ENCODE data around the gene RO60. TPM values are rescaled to one million over a fixed set of nuclear protein-coding genes. Genes with fewer than 3 reads are reported as not detected.

Gene RO60
- total RNA-seq, 1 donor from 2014 or later, result 79.8 TPM

DNA sequence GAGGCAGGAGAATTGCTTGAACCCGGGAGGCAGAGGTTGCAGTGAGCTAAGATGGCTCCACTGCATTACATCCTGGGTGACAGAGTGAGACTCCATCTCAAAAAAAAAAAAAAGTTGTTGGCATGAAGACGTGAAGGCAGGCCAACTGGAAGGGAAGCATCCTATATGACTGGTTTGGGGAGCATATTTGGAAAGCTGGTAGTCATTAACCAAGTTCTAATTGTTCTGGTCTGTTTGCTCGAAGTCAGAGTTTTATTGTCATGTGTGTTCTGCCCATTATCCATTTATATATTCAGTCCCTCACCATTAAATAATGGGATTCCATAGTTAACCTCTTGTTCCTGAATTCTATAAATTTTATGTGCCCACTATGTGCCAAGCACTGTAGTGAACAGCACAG is 49.1 kb downstream of the RO60 start:
- no peaks in the 10 kb centered on the region for H3K27me3 ChIP-seq
- H3K27ac ChIP-seq, result no peak overlapping the region
- intact Hi-C loops (cut with DNase I), result no loop called here
- H3K4me1 ChIP-seq, result peaks cover 8% of the 10 kb centered on the region
- DNase-seq (ENCODE audit: extremely low spot score in 2 of 2), result no peak
- TF ChIP-seq POLR2AphosphoS5 (IDR thresholded peaks at IDR 0.05; ENCODE audit: insufficient read depth in 1 of 2, low read depth in 1 of 2) (no peak), POLR2A (IDR thresholded peaks at IDR 0.05) (no peak)
- TF ChIP-seq, protein P1, sequence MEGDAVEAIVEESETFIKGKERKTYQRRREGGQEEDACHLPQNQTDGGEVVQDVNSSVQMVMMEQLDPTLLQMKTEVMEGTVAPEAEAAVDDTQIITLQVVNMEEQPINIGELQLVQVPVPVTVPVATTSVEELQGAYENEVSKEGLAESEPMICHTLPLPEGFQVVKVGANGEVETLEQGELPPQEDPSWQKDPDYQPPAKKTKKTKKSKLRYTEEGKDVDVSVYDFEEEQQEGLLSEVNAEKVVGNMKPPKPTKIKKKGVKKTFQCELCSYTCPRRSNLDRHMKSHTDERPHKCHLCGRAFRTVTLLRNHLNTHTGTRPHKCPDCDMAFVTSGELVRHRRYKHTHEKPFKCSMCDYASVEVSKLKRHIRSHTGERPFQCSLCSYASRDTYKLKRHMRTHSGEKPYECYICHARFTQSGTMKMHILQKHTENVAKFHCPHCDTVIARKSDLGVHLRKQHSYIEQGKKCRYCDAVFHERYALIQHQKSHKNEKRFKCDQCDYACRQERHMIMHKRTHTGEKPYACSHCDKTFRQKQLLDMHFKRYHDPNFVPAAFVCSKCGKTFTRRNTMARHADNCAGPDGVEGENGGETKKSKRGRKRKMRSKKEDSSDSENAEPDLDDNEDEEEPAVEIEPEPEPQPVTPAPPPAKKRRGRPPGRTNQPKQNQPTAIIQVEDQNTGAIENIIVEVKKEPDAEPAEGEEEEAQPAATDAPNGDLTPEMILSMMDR (IDR thresholded peaks at IDR 0.05), result no peak
- no peaks in the 10 kb centered on the region for H3K36me3 ChIP-seq
- H3K4me3 ChIP-seq, result no peak overlapping the region
- no peaks in the 10 kb centered on the region for H3K9me3 ChIP-seq

Small RNAs within 50 kb of the gene (small RNA-seq; reads per million reads assigned to genes)
- gene SCARNA18B, result not detected

Other genes starting within 250 kb of the RO60 start
- 17.4 TPM for gene UCHL5, start 252 bp upstream of the RO60 start, total RNA-seq
- 2.7 TPM for gene GLRX2, start 45.8 kb downstream of the RO60 start, total RNA-seq
- gene CDC73, start 62.4 kb downstream of the RO60 start, total RNA-seq, result 28.5 TPM
- gene B3GALT2, start 127.0 kb downstream of the RO60 start, total RNA-seq, result 0.49 TPM